Ishikawa (cell line): ENCODE data around the gene EVI2A.

Experiments used
- CEBPB ChIP-seq: IDR thresholded peaks from 2 replicates; pipeline ENCODE4 v1.6.1; 2012
- CREB1 ChIP-seq: IDR thresholded peaks from 2 replicates; pipeline ENCODE4 v1.6.1; 2012; ENCODE audit warnings: low read depth
- EGR1 ChIP-seq: IDR thresholded peaks from 2 replicates; pipeline ENCODE4 v1.6.1; 2012
- EP300 ChIP-seq: IDR thresholded peaks from 2 replicates; pipeline ENCODE4 v1.6.1; 2012; ENCODE audit warnings: borderline replicate concordance
- FOXM1 ChIP-seq: IDR thresholded peaks from 2 replicates; pipeline ENCODE4 v1.6.1; 2012; ENCODE audit warnings: low read depth, borderline replicate concordance
- MAX ChIP-seq: IDR thresholded peaks from 2 replicates; pipeline ENCODE4 v1.6.1; 2012
- NFIC ChIP-seq: IDR thresholded peaks from 2 replicates; pipeline ENCODE4 v1.6.1; 2012
- RAD21 ChIP-seq: IDR thresholded peaks from 2 replicates; pipeline ENCODE4 v1.6.1; 2012; ENCODE audit warnings: low read depth
- REST ChIP-seq: IDR thresholded peaks from 2 replicates; pipeline ENCODE4 v1.6.1; 2012; ENCODE audit warnings: low read depth, mild to moderate bottlenecking
- TAF1 ChIP-seq: IDR thresholded peaks from 2 replicates; pipeline ENCODE4 v1.6.1; 2012; ENCODE audit warnings: low read depth, mild to moderate bottlenecking
- TCF12 ChIP-seq: IDR thresholded peaks from 2 replicates; pipeline ENCODE4 v1.6.1; 2012; ENCODE audit warnings: low read depth
- TEAD4 ChIP-seq: IDR thresholded peaks from 2 replicates; pipeline ENCODE4 v1.6.1; 2012
- USF1 ChIP-seq: IDR thresholded peaks from 2 replicates; pipeline ENCODE4 v1.6.1; 2012
- YY1 ChIP-seq: IDR thresholded peaks from 2 replicates; pipeline ENCODE4 v1.6.1; 2012; ENCODE audit warnings: low read depth
- ZBTB7A ChIP-seq: IDR thresholded peaks from 2 replicates; pipeline ENCODE4 v1.6.1; 2012; ENCODE audit warnings: low read depth

Gene EVI2A

GRCh38 chr17:31297090-31297489 lies 24.3 kb downstream of the EVI2A start, which contains the start of gene OMG:
Gene OMG (minus strand): TSS chr17:31297239. CDS start chr17:31296331, 908 bp downstream.
- TF ChIP-seq CEBPB: no peak
- TF ChIP-seq NFIC: no peak
- TF ChIP-seq CREB1: no peak
- TF ChIP-seq EGR1: no peak
- no peak for TF ChIP-seq USF1
- TF ChIP-seq RAD21: no peak
- no peak for TF ChIP-seq YY1
- TF ChIP-seq MAX: no peak
- no peak for TF ChIP-seq TAF1
- no peak for TF ChIP-seq FOXM1
- no peak for TF ChIP-seq TEAD4
- no peak for TF ChIP-seq TCF12
- no peak for TF ChIP-seq ZBTB7A

GRCh38 chr17:31296142-31296541 lies 25.3 kb downstream of the EVI2A start:
- no peak for TF ChIP-seq TEAD4
- TF ChIP-seq CREB1: no peak
- TF ChIP-seq TAF1: no peak
- no peak for TF ChIP-seq EGR1
- no peak for TF ChIP-seq REST
- TF ChIP-seq ZBTB7A: no peak
- no peak for TF ChIP-seq FOXM1
- TF ChIP-seq YY1: no peak

GRCh38 chr17:31295489-31295871 lies 25.9 kb downstream of the EVI2A start:
- TF ChIP-seq REST (no peak), USF1 (no peak), EGR1 (no peak), ZBTB7A (no peak), RAD21 (no peak), CREB1 (no peak), TEAD4 (no peak), MAX (no peak), TCF12 (no peak), FOXM1 (no peak), TAF1 (no peak), EP300 (no peak)

- TF ChIP-seq USF1 (no peak), TEAD4 (no peak), CREB1 (no peak)
Measured at GRCh38 chr17:31294820-31295488, 26.5 kb downstream of the EVI2A start.

GRCh38 chr17:31294231-31294630 lies 27.2 kb downstream of the EVI2A start:
- no peak for TF ChIP-seq CEBPB

GRCh38 chr17:31293581-31293980 lies 27.8 kb downstream of the EVI2A start:
- no peak for TF ChIP-seq EP300
- TF ChIP-seq TEAD4: no peak
- no peak for TF ChIP-seq EGR1
- TF ChIP-seq FOXM1: no peak
